Neural progenitor cell (in vitro differentiated cells): ENCODE results near the gene TEX9.

Source experiments
- CTCF ChIP-seq: fragments of 200-600 bp; sonication (generic); IDR thresholded peaks from 2 replicates; pipeline ENCODE4 v1.5.1; 2017; ENCODE audit warnings: antibody characterized with exemption, mild to moderate bottlenecking
- EZH2 ChIP-seq: fragments of 200-600 bp; sonication (generic); IDR thresholded peaks from 2 replicates; pipeline ENCODE4 v1.6.1; 2017; ENCODE audit warnings: antibody characterized with exemption, mild to moderate bottlenecking, moderate library complexity
- EZH2phosphoT487 ChIP-seq: fragments of 200-600 bp; sonication (generic); IDR thresholded peaks from 2 replicates; pipeline ENCODE4 v1.6.1; 2017; ENCODE audit warnings: antibody characterized with exemption

- TF ChIP-seq CTCF (no peak), EZH2 (no peak), EZH2phosphoT487 (no peak)
Observed at GRCh38 chr15:56469483-56469882, 104.3 kb downstream of the TEX9 start.
